ACHN (cell line): ENCODE measurements around the gene SMARCC2.

ENCODE experiments used
- DNase-seq: peaks from one replicate; pipeline ENCODE4 v3.0.0-alpha.2; 2015
- in situ Hi-C: cut with HindIII; loops from 2 replicates; pipeline ENCODE4 v1.10.0; 2017; ENCODE audit warnings: low sequenced_read_pairs, low pct_ligation_motif_present, low pct_unique_long_range_greater_than_20kb

The SMARCC2 gene

DNA sequence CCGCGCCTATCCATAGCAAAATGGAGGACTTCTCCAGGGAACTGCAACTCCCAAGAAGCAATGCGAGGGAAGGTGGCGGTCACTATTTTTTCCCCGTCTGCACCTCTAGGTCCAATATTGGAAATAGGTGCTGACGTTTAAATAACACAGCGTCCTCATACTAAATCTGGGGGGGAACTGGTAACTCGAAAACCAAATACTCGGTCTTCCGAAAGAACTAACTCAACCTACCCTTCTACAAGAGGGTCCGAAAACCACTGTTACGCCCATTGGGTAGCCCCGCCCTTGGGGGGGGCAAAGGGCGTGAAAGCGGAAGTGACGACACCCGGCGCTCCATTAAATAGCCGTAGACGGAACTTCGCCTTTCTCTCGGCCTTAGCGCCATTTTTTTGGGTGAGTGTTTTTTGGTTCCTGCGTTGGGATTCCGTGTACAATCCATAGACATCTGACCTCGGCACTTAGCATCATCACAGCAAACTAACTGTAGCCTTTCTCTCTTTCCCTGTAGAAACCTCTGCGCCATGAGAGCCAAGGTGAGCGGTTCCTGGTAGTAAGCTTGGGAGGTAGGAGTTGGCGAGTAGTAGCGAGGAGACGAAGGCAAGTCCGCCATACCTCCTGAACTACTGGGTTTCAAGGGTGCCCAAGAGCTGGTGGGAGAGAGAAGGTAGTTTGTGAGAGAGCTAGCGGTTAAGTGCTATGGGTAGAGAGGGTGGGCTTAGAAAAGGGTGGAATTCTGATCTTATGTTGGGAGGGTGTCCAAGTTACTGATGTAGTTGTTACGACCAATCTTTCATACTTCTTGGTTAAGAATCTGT lies 72.8 kb downstream of the SMARCC2 start, which contains the start of gene RPL41:
Gene RPL41, plus strand, starts transcription at position 367 of the 815 bp plus-strand sequence.
- in situ Hi-C loops = loop anchor here (5.0 kb wide), 1 partner anchor 71 kb away; the partner anchor contains the start of gene SMARCC2
- peak; percentile 98 for DNase-seq

DNA sequence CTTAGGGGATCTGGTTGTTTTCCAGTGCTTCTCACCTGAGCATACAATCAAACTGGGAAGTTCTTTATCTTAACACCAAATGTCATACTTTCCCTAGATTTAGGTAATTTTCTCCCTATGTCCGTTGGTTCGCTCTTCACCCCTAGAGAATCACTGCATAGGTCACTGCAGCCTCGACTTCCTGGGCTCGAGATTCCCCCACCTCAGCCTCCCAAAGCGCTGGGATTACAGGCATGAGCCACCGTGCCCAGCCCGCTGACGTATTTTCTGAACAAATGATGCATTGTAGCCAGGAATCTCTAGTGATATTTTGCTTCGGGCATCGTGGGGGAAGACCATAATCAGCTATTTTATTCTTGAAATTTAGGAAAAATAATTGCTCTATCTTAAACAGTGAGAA lies 74.0 kb downstream of the SMARCC2 start:
- in situ Hi-C loops = loop anchor here (5.0 kb wide), 1 partner anchor 72 kb away; the partner anchor contains the start of gene SMARCC2
- DNase-seq = no peak

DNA sequence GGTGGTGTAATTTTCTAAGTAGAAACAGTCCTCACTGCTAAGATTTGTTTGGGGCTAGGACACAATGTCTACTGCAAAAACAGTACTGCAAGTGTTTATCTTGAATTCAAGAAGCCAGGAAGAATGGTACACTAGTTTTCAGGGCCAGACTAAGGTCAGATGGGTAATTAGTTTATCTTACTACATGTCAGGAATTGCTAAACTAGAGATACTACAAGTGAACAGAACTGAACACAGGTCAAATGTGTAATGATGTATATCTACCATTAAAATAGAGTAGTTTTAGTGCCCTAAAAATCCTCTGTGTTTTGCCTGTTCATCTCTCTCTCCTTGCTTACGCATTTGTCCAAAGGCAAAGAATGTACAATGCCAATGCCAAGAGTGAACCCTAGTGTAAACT lies 75.2 kb downstream of the SMARCC2 start:
- DNase-seq = no peak
- in situ Hi-C loops = no loop called here
